ENCODE data around the gene MAMDC2. TPM values are rescaled to one million over a fixed set of nuclear protein-coding genes. Genes with fewer than 3 reads are reported as not detected.

MAMDC2 gene
- total RNA-seq, result 6.2 and 31.2 TPM in 2 replicates

GRCh38 chr9:70043689-70044489, at the start of gene MAMDC2:
Gene MAMDC2, plus strand, starts transcription at chr9:70043848. Its CDS starts 350 bp downstream, at chr9:70044198.

GRCh38 chr9:70258692-70259511, 215.3 kb downstream of the MAMDC2 start, which contains the start of gene SMC5:
Gene SMC5, plus strand, starts transcription at chr9:70258978. Its CDS starts 101 bp downstream, at chr9:70259079.

Other genes with a start within 250 kb of the MAMDC2 start
- gene CFAP95, start 223.0 kb upstream of the MAMDC2 start, total RNA-seq, result 0.38 TPM in 1 of 2 replicates, not detected in the other
- 13.4 and 37.5 TPM in 2 replicates for gene SMC5, start 215.1 kb downstream of the MAMDC2 start, total RNA-seq

All from bladder microvascular endothelial cell (primary cell).